H1 (cell line): ENCODE measurements around the gene RABEPK. TPM values are rescaled to one million over a fixed set of nuclear protein-coding genes. Genes with fewer than 3 reads are reported as not detected.

ENCODE experiments used
- CTCF ChIA-PET: fragments of 300-600 bp; sonication (Branson Sonifier 250); formaldehyde crosslinking; loops from one replicate; lab custom pipeline; 2021; ENCODE audit not compliant: partially characterized antibody; lab: Charles Lee
- POLR2A ChIA-PET: fragments of 300-600 bp; sonication (Branson Sonifier 250); formaldehyde crosslinking; loops from one replicate; lab custom pipeline; 2021; ENCODE audit warnings: inconsistent platforms; ENCODE audit not compliant: partially characterized antibody; lab: Charles Lee
- DNase-seq, 2 experiments: peaks; one replicate each; pipeline versions ENCODE4 v3.0.0 to v3.0.0-alpha.2; 2010 to 2022; ENCODE audit warnings: low spot score in 2 of 2, low read depth in 1 of 2, mixed read lengths in 1 of 2
- FAIRE-seq: peaks from 2 replicates; lab custom pipeline; 2011; peaks lifted over from hg19 to GRCh38; lab: Jason Lieb, UNC
- H2AFZ ChIP-seq: 2 replicates; pipeline ENCODE4 v1.8.1; 2012; ENCODE audit warnings: low read length, inconsistent platforms
- H2AK5ac ChIP-seq: 2 replicates; pipeline ENCODE4 v1.6.1; 2013; ENCODE audit warnings: low read depth, low read length
- H2BK120ac ChIP-seq: replicated peaks from 2 replicates; pipeline ENCODE3; 2013; ENCODE audit warnings: low read depth, low read length, inconsistent platforms
- H2BK12ac ChIP-seq: 2 replicates; pipeline ENCODE4 v1.6.1; 2013; ENCODE audit warnings: low read depth, low read length
- H2BK15ac ChIP-seq: 2 replicates; pipeline ENCODE4 v1.6.1; 2013; ENCODE audit warnings: low read length
- H2BK20ac ChIP-seq: 2 replicates; pipeline ENCODE4 v1.6.1; 2013; ENCODE audit warnings: low read length
- H2BK5ac ChIP-seq: 2 replicates; pipeline ENCODE4 v1.6.1; 2013; ENCODE audit warnings: low read depth, low read length
- H3K14ac ChIP-seq: 2 replicates; pipeline ENCODE4 v1.6.1; 2013; ENCODE audit warnings: inconsistent platforms; ENCODE audit not compliant: insufficient read length
- H3K18ac ChIP-seq: 2 replicates; pipeline ENCODE4 v1.6.1; 2013; ENCODE audit warnings: low read length; ENCODE audit errors: extremely low read depth
- H3K23ac ChIP-seq: 2 replicates; pipeline ENCODE4 v1.6.1; 2013; ENCODE audit warnings: inconsistent platforms; ENCODE audit not compliant: insufficient read length
- H3K23me2 ChIP-seq: 2 replicates; pipeline ENCODE4 v1.6.1; 2013; ENCODE audit warnings: low read depth, low read length
- H3K27ac ChIP-seq: 2 replicates; pipeline ENCODE4 v1.6.1; 2011; ENCODE audit warnings: low read depth, low read length, inconsistent platforms
- H3K27me3 ChIP-seq, 4 experiments: replicated peaks in 1 of 4; 1 replicate in 1 of 4; 2 replicates in 3 of 4; pipeline versions ENCODE4 v1.6.1 to v1.8.1; 2011 to 2013; ENCODE audit warnings: low read length in 3 of 4, mild to moderate bottlenecking in 3 of 4, inconsistent platforms in 2 of 4, mixed read lengths in 2 of 4, moderate library complexity in 1 of 4; ENCODE audit not compliant: control insufficient read depth in 3 of 4, insufficient read depth in 3 of 4; ENCODE audit errors: extremely low read depth in 1 of 4
- H3K36me3 ChIP-seq, 4 experiments: 2 replicates each; pipeline versions ENCODE4 v1.6.1 to v1.8.1; 2011 to 2013; ENCODE audit warnings: mild to moderate bottlenecking in 4 of 4, low read length in 3 of 4, moderate library complexity in 2 of 4, control low read depth in 1 of 4, inconsistent platforms in 1 of 4; ENCODE audit not compliant: insufficient read depth in 4 of 4, control insufficient read depth in 2 of 4
- H3K4ac ChIP-seq: replicated peaks from 2 replicates; pipeline ENCODE3; 2013; ENCODE audit warnings: low read length, low read depth, mixed read lengths, inconsistent platforms; ENCODE audit not compliant: insufficient read length
- H3K4me1 ChIP-seq, 4 experiments: replicated peaks in 1 of 4; 1 replicate in 1 of 4; 2 replicates in 3 of 4; pipeline versions ENCODE4 v1.6.1 to v1.8.1; 2011 to 2013; ENCODE audit warnings: low read length in 3 of 4, inconsistent platforms in 2 of 4, mixed read lengths in 1 of 4; ENCODE audit not compliant: insufficient read depth in 4 of 4, control insufficient read depth in 3 of 4
- H3K4me2 ChIP-seq, 2 experiments: 2 replicates each; pipeline versions ENCODE4 v1.6.1 to v1.8.1; 2011 to 2013; ENCODE audit warnings: low read depth in 2 of 2, low read length in 2 of 2, control low read depth in 1 of 2, inconsistent platforms in 1 of 2, mild to moderate bottlenecking in 1 of 2; ENCODE audit not compliant: insufficient read depth in 1 of 2
- H3K4me3 ChIP-seq, 4 experiments: fragments of 200-600, 300-600 bp in 1 of 4; sonication (generic), shearing (Covaris generic), sonication (Bioruptor Twin) in 1 of 4; 2 replicates each; pipeline versions ENCODE4 v1.5.1 to v1.8.1; 2011 to 2016; ENCODE audit warnings: low read length in 4 of 4, low read depth in 3 of 4, control low read depth in 2 of 4, inconsistent platforms in 2 of 4, mild to moderate bottlenecking in 2 of 4, mixed read lengths in 1 of 4, moderate library complexity in 1 of 4; ENCODE audit not compliant: insufficient read depth in 2 of 4; ENCODE audit errors: extremely low read depth in 1 of 4
- H3K56ac ChIP-seq: replicated peaks from 2 replicates; pipeline ENCODE3; 2013; ENCODE audit warnings: low read depth, mild to moderate bottlenecking, mixed read lengths, low read length, inconsistent platforms; ENCODE audit not compliant: insufficient read length
- H3K79me1 ChIP-seq: 2 replicates; pipeline ENCODE4 v1.6.1; 2013; ENCODE audit warnings: low read depth, low read length, control low read depth
- H3K79me2 ChIP-seq, 2 experiments: 2 replicates each; pipeline versions ENCODE4 v1.6.1 to v1.8.1; 2012 to 2013; ENCODE audit warnings: low read length in 2 of 2, mild to moderate bottlenecking in 2 of 2, inconsistent platforms in 1 of 2; ENCODE audit not compliant: insufficient read depth in 2 of 2, control insufficient read depth in 1 of 2
- H3K9ac ChIP-seq, 4 experiments: replicated peaks in 1 of 4; 1 replicate in 1 of 4; 2 replicates in 3 of 4; pipeline versions ENCODE4 v1.6.1 to v1.8.1; 2011 to 2013; ENCODE audit warnings: low read depth in 3 of 4, low read length in 3 of 4, control low read depth in 2 of 4, mild to moderate bottlenecking in 2 of 4, moderate library complexity in 2 of 4, inconsistent platforms in 1 of 4; ENCODE audit errors: extremely low read depth in 1 of 4
- H3K9me3 ChIP-seq, 2 experiments: 2 replicates each; pipeline versions ENCODE4 v1.6.1 to v1.8.1; 2012 to 2013; ENCODE audit warnings: mild to moderate bottlenecking in 2 of 2, moderate library complexity in 2 of 2, control low read depth in 1 of 2, inconsistent platforms in 1 of 2, low read depth in 1 of 2, low read length in 1 of 2, mixed read lengths in 1 of 2; ENCODE audit not compliant: insufficient read depth in 2 of 2
- H4K20me1 ChIP-seq, 2 experiments: replicated peaks in 1 of 2; 2 replicates each; pipeline versions ENCODE3 to v1.8.1; 2011 to 2013; ENCODE audit warnings: inconsistent platforms in 2 of 2, low read length in 2 of 2, mild to moderate bottlenecking in 1 of 2; ENCODE audit not compliant: insufficient read depth in 2 of 2, control insufficient read depth in 1 of 2
- H4K5ac ChIP-seq: 2 replicates; pipeline ENCODE4 v1.6.1; 2013; ENCODE audit warnings: low read length, low read depth, mixed read lengths, inconsistent platforms; ENCODE audit not compliant: insufficient read length
- H4K8ac ChIP-seq: 2 replicates; pipeline ENCODE4 v1.8.0; 2013; ENCODE audit warnings: mild to moderate bottlenecking, moderate library complexity, low read length, inconsistent platforms; ENCODE audit not compliant: insufficient read depth; ENCODE audit errors: extremely low read depth
- H4K91ac ChIP-seq: replicated peaks from 2 replicates; pipeline ENCODE3; 2013; ENCODE audit warnings: low read length, mixed read lengths, inconsistent platforms; ENCODE audit not compliant: insufficient read length
- WGBS, 2 experiments: shearing (Covaris generic) in 1 of 2; methylation state at CpG; one replicate each; pipeline versions ENCODE4 v1.1.6 to v1.1.7; 2013 to 2015; ENCODE audit warnings: low lambda C conversion rate in 2 of 2, mixed read lengths in 2 of 2, inconsistent platforms in 1 of 2, low coverage in 1 of 2, missing lambda C conversion rate in 1 of 2; ENCODE audit not compliant: insufficient replicate concordance in 2 of 2, insufficient coverage in 1 of 2, insufficient read length in 1 of 2; ENCODE audit errors: extremely low coverage in 1 of 2, missing lambda C conversion rate in 1 of 2; 5-methylcytosine and 5-hydroxymethylcytosine counted together
- polyA plus RNA-seq, 7 experiments: library from polyadenylated mRNA; depleted of rRNA in 3 of 7; stranded (reverse) in 5 of 7; unstranded in 2 of 7; fragments of >200 nt in 5 of 7; fragments of 200-250 nt in 2 of 7; gene quantifications; 1 replicate in 5 of 7; 2 replicates in 1 of 7; 4 replicates in 1 of 7; pipeline versions ENCODE4 v1.2.1 to v1.2.3, GENCODE V29; 2011 to 2013; ENCODE audit warnings: missing spikeins in 2 of 7, mixed read lengths in 2 of 7
- total RNA-seq: library from RNA; stranded (reverse); fragmentation: NEBNext Ultra II Directional; extraction: Animal tissue kit (Norgen Biotek cat#: 25700); gene quantifications from 2 replicates; pipeline ENCODE4 v1.2.1, GENCODE V29; 2021

RABEPK gene
- total and polyA plus RNA-seq, 2 of the 8 experiments (the other 6 are each of a cell fraction or from before 2014, with no cell fraction given) = 26.3 to 34.3 TPM

DNA sequence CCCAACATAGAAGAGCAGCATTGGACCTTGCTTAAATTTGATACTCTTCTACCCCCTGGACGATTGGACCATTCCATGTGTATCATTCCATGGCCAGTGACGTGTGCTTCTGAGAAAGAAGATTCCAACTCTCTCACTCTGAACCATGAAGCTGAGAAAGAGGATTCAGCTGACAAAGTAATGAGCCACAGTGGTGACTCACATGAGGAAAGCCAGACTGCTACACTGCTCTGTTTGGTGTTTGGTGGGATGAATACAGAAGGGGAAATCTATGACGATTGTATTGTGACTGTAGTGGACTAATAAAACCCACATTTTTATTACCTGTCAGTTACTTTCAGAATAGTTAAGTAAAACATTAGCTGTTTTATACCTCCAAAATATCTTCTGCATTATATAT is 33.3 kb downstream of the RABEPK start:
- no peak overlapping the region for H3K4me3 ChIP-seq
- POLR2A ChIA-PET = interaction anchor here (1.0 kb wide), 1 partner anchor 372 kb away, joined by 4 read pairs; the partner anchor contains the start of genes ARPC5L and RPL35
- H2BK120ac ChIP-seq = no peak overlapping the region
- H3K9me3 ChIP-seq = no peaks in the 10 kb centered on the region
- no peak overlapping the region for H3K27ac ChIP-seq
- no peak overlapping the region for H3K23ac ChIP-seq
- WGBS, 2 experiments = 98% methylated on average over 3 of the region's 3 CpGs; no CpG with 5 or more reads in 1 of the 2 experiments
- no peak overlapping the region for H3K18ac ChIP-seq
- DNase-seq (no peak), FAIRE-seq (no peak)
- H3K9ac ChIP-seq = no peak overlapping the region
- H3K36me3 ChIP-seq = peaks cover 17 to 44% (median 34%) of the 10 kb centered on the region in 4 experiments
- no peak overlapping the region for H2BK5ac ChIP-seq
- H3K4me2 ChIP-seq = no peak overlapping the region
- no peak overlapping the region for H4K8ac ChIP-seq
- no peak overlapping the region for H2BK12ac ChIP-seq
- peaks cover 0 to 3% (median under 1%) of the 10 kb centered on the region in 4 experiments; a peak in 1 of 7 replicates for H3K4me1 ChIP-seq
- no peak overlapping the region for H2BK15ac ChIP-seq
- H3K23me2 ChIP-seq = no peaks in the 10 kb centered on the region; the same call in 1 of the 2 replicates
- no peak overlapping the region for H2AFZ ChIP-seq
- no peak overlapping the region for H3K4ac ChIP-seq
- H4K20me1 ChIP-seq = peaks cover 0 to 7% of the 10 kb centered on the region in 2 experiments
- H3K79me2 ChIP-seq = peaks cover 0 to 9% of the 10 kb centered on the region in 2 experiments; a peak in 2 of 4 replicates
- no peak overlapping the region for H4K91ac ChIP-seq
- H4K5ac ChIP-seq = no peak overlapping the region
- H3K27me3 ChIP-seq = peaks cover 0 to 2% (median 0%) of the 10 kb centered on the region in 4 experiments; a peak in 1 of 7 replicates
- no peak overlapping the region for H3K56ac ChIP-seq
- CTCF ChIA-PET = no interaction called here
- H2AK5ac ChIP-seq = no peak overlapping the region
- no peak overlapping the region for H3K14ac ChIP-seq
- no peak overlapping the region for H2BK20ac ChIP-seq
- 0 out of 2 replicates have a peak, but pooled peaks cover 3% of the 10 kb centered on the region for H3K79me1 ChIP-seq
